H1 (cell line): ENCODE measurements around the gene PANX3. TPM values are rescaled to one million over a fixed set of nuclear protein-coding genes. Genes with fewer than 3 reads are reported as not detected.
A peak's percentile ranks its signal among the peaks of the same experiment; 100 is the strongest.

Experiments
- CTCF ChIA-PET: fragments of 300-600 bp; sonication (Branson Sonifier 250); formaldehyde crosslinking; loops from one replicate; lab custom pipeline; 2021; ENCODE audit not compliant: partially characterized antibody; lab: Charles Lee
- POLR2A ChIA-PET: fragments of 300-600 bp; sonication (Branson Sonifier 250); formaldehyde crosslinking; loops from one replicate; lab custom pipeline; 2021; ENCODE audit warnings: inconsistent platforms; ENCODE audit not compliant: partially characterized antibody; lab: Charles Lee
- DNase-seq, 2 experiments: peaks; one replicate each; pipeline versions ENCODE4 v3.0.0 to v3.0.0-alpha.2; 2010 to 2022; ENCODE audit warnings: low spot score in 2 of 2, low read depth in 1 of 2, mixed read lengths in 1 of 2
- FAIRE-seq: peaks from 2 replicates; lab custom pipeline; 2011; peaks lifted over from hg19 to GRCh38; lab: Jason Lieb, UNC
- H2AFZ ChIP-seq: 2 replicates; pipeline ENCODE4 v1.8.1; 2012; ENCODE audit warnings: low read length, inconsistent platforms
- H2AK5ac ChIP-seq: 2 replicates; pipeline ENCODE4 v1.6.1; 2013; ENCODE audit warnings: low read depth, low read length
- H2BK120ac ChIP-seq: replicated peaks from 2 replicates; pipeline ENCODE3; 2013; ENCODE audit warnings: low read depth, low read length, inconsistent platforms
- H2BK12ac ChIP-seq: 2 replicates; pipeline ENCODE4 v1.6.1; 2013; ENCODE audit warnings: low read depth, low read length
- H2BK15ac ChIP-seq: 2 replicates; pipeline ENCODE4 v1.6.1; 2013; ENCODE audit warnings: low read length
- H2BK20ac ChIP-seq: 2 replicates; pipeline ENCODE4 v1.6.1; 2013; ENCODE audit warnings: low read length
- H2BK5ac ChIP-seq: 2 replicates; pipeline ENCODE4 v1.6.1; 2013; ENCODE audit warnings: low read depth, low read length
- H3K14ac ChIP-seq: 2 replicates; pipeline ENCODE4 v1.6.1; 2013; ENCODE audit warnings: inconsistent platforms; ENCODE audit not compliant: insufficient read length
- H3K18ac ChIP-seq: 2 replicates; pipeline ENCODE4 v1.6.1; 2013; ENCODE audit warnings: low read length; ENCODE audit errors: extremely low read depth
- H3K23ac ChIP-seq: 2 replicates; pipeline ENCODE4 v1.6.1; 2013; ENCODE audit warnings: inconsistent platforms; ENCODE audit not compliant: insufficient read length
- H3K23me2 ChIP-seq: 2 replicates; pipeline ENCODE4 v1.6.1; 2013; ENCODE audit warnings: low read depth, low read length
- H3K27ac ChIP-seq: 2 replicates; pipeline ENCODE4 v1.6.1; 2011; ENCODE audit warnings: low read depth, low read length, inconsistent platforms
- H3K27me3 ChIP-seq, 4 experiments: replicated peaks in 1 of 4; 1 replicate in 1 of 4; 2 replicates in 3 of 4; pipeline versions ENCODE4 v1.6.1 to v1.8.1; 2011 to 2013; ENCODE audit warnings: low read length in 3 of 4, mild to moderate bottlenecking in 3 of 4, inconsistent platforms in 2 of 4, mixed read lengths in 2 of 4, moderate library complexity in 1 of 4; ENCODE audit not compliant: control insufficient read depth in 3 of 4, insufficient read depth in 3 of 4; ENCODE audit errors: extremely low read depth in 1 of 4
- H3K36me3 ChIP-seq, 4 experiments: 2 replicates each; pipeline versions ENCODE4 v1.6.1 to v1.8.1; 2011 to 2013; ENCODE audit warnings: mild to moderate bottlenecking in 4 of 4, low read length in 3 of 4, moderate library complexity in 2 of 4, control low read depth in 1 of 4, inconsistent platforms in 1 of 4; ENCODE audit not compliant: insufficient read depth in 4 of 4, control insufficient read depth in 2 of 4
- H3K4ac ChIP-seq: replicated peaks from 2 replicates; pipeline ENCODE3; 2013; ENCODE audit warnings: low read length, low read depth, mixed read lengths, inconsistent platforms; ENCODE audit not compliant: insufficient read length
- H3K4me1 ChIP-seq, 4 experiments: replicated peaks in 1 of 4; 1 replicate in 1 of 4; 2 replicates in 3 of 4; pipeline versions ENCODE4 v1.6.1 to v1.8.1; 2011 to 2013; ENCODE audit warnings: low read length in 3 of 4, inconsistent platforms in 2 of 4, mixed read lengths in 1 of 4; ENCODE audit not compliant: insufficient read depth in 4 of 4, control insufficient read depth in 3 of 4
- H3K4me2 ChIP-seq, 2 experiments: 2 replicates each; pipeline versions ENCODE4 v1.6.1 to v1.8.1; 2011 to 2013; ENCODE audit warnings: low read depth in 2 of 2, low read length in 2 of 2, control low read depth in 1 of 2, inconsistent platforms in 1 of 2, mild to moderate bottlenecking in 1 of 2; ENCODE audit not compliant: insufficient read depth in 1 of 2
- H3K4me3 ChIP-seq, 4 experiments: fragments of 200-600, 300-600 bp in 1 of 4; sonication (generic), shearing (Covaris generic), sonication (Bioruptor Twin) in 1 of 4; 2 replicates each; pipeline versions ENCODE4 v1.5.1 to v1.8.1; 2011 to 2016; ENCODE audit warnings: low read length in 4 of 4, low read depth in 3 of 4, control low read depth in 2 of 4, inconsistent platforms in 2 of 4, mild to moderate bottlenecking in 2 of 4, mixed read lengths in 1 of 4, moderate library complexity in 1 of 4; ENCODE audit not compliant: insufficient read depth in 2 of 4; ENCODE audit errors: extremely low read depth in 1 of 4
- H3K56ac ChIP-seq: replicated peaks from 2 replicates; pipeline ENCODE3; 2013; ENCODE audit warnings: low read depth, mild to moderate bottlenecking, mixed read lengths, low read length, inconsistent platforms; ENCODE audit not compliant: insufficient read length
- H3K79me1 ChIP-seq: 2 replicates; pipeline ENCODE4 v1.6.1; 2013; ENCODE audit warnings: low read depth, low read length, control low read depth
- H3K79me2 ChIP-seq, 2 experiments: 2 replicates each; pipeline versions ENCODE4 v1.6.1 to v1.8.1; 2012 to 2013; ENCODE audit warnings: low read length in 2 of 2, mild to moderate bottlenecking in 2 of 2, inconsistent platforms in 1 of 2; ENCODE audit not compliant: insufficient read depth in 2 of 2, control insufficient read depth in 1 of 2
- H3K9ac ChIP-seq, 4 experiments: replicated peaks in 1 of 4; 1 replicate in 1 of 4; 2 replicates in 3 of 4; pipeline versions ENCODE4 v1.6.1 to v1.8.1; 2011 to 2013; ENCODE audit warnings: low read depth in 3 of 4, low read length in 3 of 4, control low read depth in 2 of 4, mild to moderate bottlenecking in 2 of 4, moderate library complexity in 2 of 4, inconsistent platforms in 1 of 4; ENCODE audit errors: extremely low read depth in 1 of 4
- H3K9me3 ChIP-seq, 2 experiments: 2 replicates each; pipeline versions ENCODE4 v1.6.1 to v1.8.1; 2012 to 2013; ENCODE audit warnings: mild to moderate bottlenecking in 2 of 2, moderate library complexity in 2 of 2, control low read depth in 1 of 2, inconsistent platforms in 1 of 2, low read depth in 1 of 2, low read length in 1 of 2, mixed read lengths in 1 of 2; ENCODE audit not compliant: insufficient read depth in 2 of 2
- H4K20me1 ChIP-seq, 2 experiments: replicated peaks in 1 of 2; 2 replicates each; pipeline versions ENCODE3 to v1.8.1; 2011 to 2013; ENCODE audit warnings: inconsistent platforms in 2 of 2, low read length in 2 of 2, mild to moderate bottlenecking in 1 of 2; ENCODE audit not compliant: insufficient read depth in 2 of 2, control insufficient read depth in 1 of 2
- H4K5ac ChIP-seq: 2 replicates; pipeline ENCODE4 v1.6.1; 2013; ENCODE audit warnings: low read length, low read depth, mixed read lengths, inconsistent platforms; ENCODE audit not compliant: insufficient read length
- H4K8ac ChIP-seq: 2 replicates; pipeline ENCODE4 v1.8.0; 2013; ENCODE audit warnings: mild to moderate bottlenecking, moderate library complexity, low read length, inconsistent platforms; ENCODE audit not compliant: insufficient read depth; ENCODE audit errors: extremely low read depth
- H4K91ac ChIP-seq: replicated peaks from 2 replicates; pipeline ENCODE3; 2013; ENCODE audit warnings: low read length, mixed read lengths, inconsistent platforms; ENCODE audit not compliant: insufficient read length
- CTCF ChIP-seq, 3 experiments: IDR thresholded peaks; 1 replicate in 2 of 3; 2 replicates in 1 of 3; pipeline versions ENCODE4 v1.5.1 to v1.6.1; 2011; ENCODE audit warnings: low read length in 3 of 3, mild to moderate bottlenecking in 3 of 3, inconsistent platforms in 2 of 3, low read depth in 1 of 3, moderate library complexity in 1 of 3; ENCODE audit not compliant: insufficient read depth in 1 of 3; ENCODE audit errors: control extremely low read depth in 1 of 3
- RAD21 ChIP-seq, 2 experiments: IDR thresholded peaks in 1 of 2; conservative IDR thresholded peaks in 1 of 2; 2 replicates each; pipeline ENCODE4 v1.6.1; 2011; ENCODE audit warnings: low read depth in 2 of 2, low read length in 2 of 2, improper control_type of control experiment in 1 of 2, inconsistent platforms in 1 of 2, mild to moderate bottlenecking in 1 of 2, moderate library complexity in 1 of 2
- RBBP5 ChIP-seq: IDR thresholded peaks from 2 replicates; pipeline ENCODE4 v1.7.1; 2012; ENCODE audit warnings: low read depth, mild to moderate bottlenecking, inconsistent platforms, low read length, moderate library complexity, borderline replicate concordance
- RNF2 ChIP-seq: fragments of 200-900, 300-1000 bp; sonication (generic); IDR thresholded peaks from 2 replicates; pipeline ENCODE4 v1.7.1; 2016; ENCODE audit warnings: borderline replicate concordance, low read depth, mild to moderate bottlenecking, antibody characterized with exemption, low read length; ENCODE audit not compliant: poor library complexity, severe bottlenecking; ENCODE audit errors: missing control alignments
- TAF1 ChIP-seq: IDR thresholded peaks from 2 replicates; pipeline ENCODE4 v1.6.1; 2011; ENCODE audit warnings: mild to moderate bottlenecking, low read depth, low read length
- WGBS, 2 experiments: shearing (Covaris generic) in 1 of 2; methylation state at CpG; one replicate each; pipeline versions ENCODE4 v1.1.6 to v1.1.7; 2013 to 2015; ENCODE audit warnings: low lambda C conversion rate in 2 of 2, mixed read lengths in 2 of 2, inconsistent platforms in 1 of 2, low coverage in 1 of 2, missing lambda C conversion rate in 1 of 2; ENCODE audit not compliant: insufficient replicate concordance in 2 of 2, insufficient coverage in 1 of 2, insufficient read length in 1 of 2; ENCODE audit errors: extremely low coverage in 1 of 2, missing lambda C conversion rate in 1 of 2; 5-methylcytosine and 5-hydroxymethylcytosine counted together
- polyA plus RNA-seq, 7 experiments: library from polyadenylated mRNA; depleted of rRNA in 3 of 7; stranded (reverse) in 5 of 7; unstranded in 2 of 7; fragments of >200 nt in 5 of 7; fragments of 200-250 nt in 2 of 7; gene quantifications; 1 replicate in 5 of 7; 2 replicates in 1 of 7; 4 replicates in 1 of 7; pipeline versions ENCODE4 v1.2.1 to v1.2.3, GENCODE V29; 2011 to 2013; ENCODE audit warnings: missing spikeins in 2 of 7, mixed read lengths in 2 of 7
- total RNA-seq: library from RNA; stranded (reverse); fragmentation: NEBNext Ultra II Directional; extraction: Animal tissue kit (Norgen Biotek cat#: 25700); gene quantifications from 2 replicates; pipeline ENCODE4 v1.2.1, GENCODE V29; 2021

The PANX3 gene
- total and polyA plus RNA-seq, 2 of the 8 experiments (the other 6 are each of a cell fraction or from before 2014, with no cell fraction given), result not detected

- H3K36me3 ChIP-seq, result peaks cover 0 to 10% (median 0%) of the 10 kb centered on the region in 4 experiments; a peak in 4 of 8 replicates
- no peak overlapping the region for H3K18ac ChIP-seq
- no peak for FAIRE-seq
- H2AFZ ChIP-seq, result no peak overlapping the region
- H4K8ac ChIP-seq, result no peak overlapping the region
- H2BK5ac ChIP-seq, result peak overlapping the region; percentile 21; the same call in 1 of the 2 replicates
- no peaks in the 10 kb centered on the region; the same call in 1 of the 2 replicates for H3K23me2 ChIP-seq
- no peak overlapping the region for H3K56ac ChIP-seq
- no peaks in the 10 kb centered on the region for H3K79me2 ChIP-seq
- no peak overlapping the region for H4K5ac ChIP-seq
- H2BK120ac ChIP-seq, result no peak overlapping the region
- H2AK5ac ChIP-seq, result no peak overlapping the region; the same call in 1 of the 2 replicates
- H2BK15ac ChIP-seq, result no peak overlapping the region
- no peaks in the 10 kb centered on the region for H3K9me3 ChIP-seq
- peak overlapping the region; percentile 10; the same call in 1 of the 2 replicates for H2BK12ac ChIP-seq
- H3K27me3 ChIP-seq, result no peaks in the 10 kb centered on the region
- 84% methylated on average over 5 of the region's 5 CpGs; no CpG with 5 or more reads in 1 of the 2 experiments for WGBS, 2 experiments
- TF ChIP-seq RBBP5 (no peak), CTCF (IDR thresholded peaks at IDR 0.05; ENCODE audit: control extremely low read depth in 1 of 3, insufficient read depth in 1 of 3, low read depth in 1 of 3, low read length in 3 of 3) (peak in 2 of 3 experiments; percentile 20 to 48; a peak in 3 of 4 replicates), RAD21 (IDR thresholded peaks at IDR 0.05 in 1 of 2, conservative IDR thresholded peaks at IDR 0.05 in 1 of 2; ENCODE audit: low read depth in 2 of 2, low read length in 2 of 2) (peak; percentile 42 to 51; a peak in 2 of 4 replicates), TAF1 (0 out of 2 replicates have a peak, but pooled peaks have one; percentile 47), RNF2 (no peak)
- no peak overlapping the region for H3K4me3 ChIP-seq
- peaks cover 0 to 6% (median 2%) of the 10 kb centered on the region in 4 experiments; a peak in 3 of 7 replicates for H3K4me1 ChIP-seq
- no peak overlapping the region for H3K4ac ChIP-seq
- DNase-seq, result peak in 1 of 2 experiments; percentile 49
- H3K27ac ChIP-seq, result no peak overlapping the region
- no peak overlapping the region for H2BK20ac ChIP-seq
- no peaks in the 10 kb centered on the region for H3K79me1 ChIP-seq
- no peak overlapping the region for H3K9ac ChIP-seq
- no peak overlapping the region for H3K23ac ChIP-seq
- ChIA-PET POLR2A (interaction anchor here (0.7 to 1.6 kb wide), 2 partner anchors 10 to 21 kb away, joined by 3 to 4 read pairs; no protein-coding TSS in a partner anchor), CTCF (interaction anchor here (1.0 to 8.6 kb wide), 8 partner anchors 55 to 242 kb away, joined by 3 to 69 read pairs (median 3); partner anchors contain the start of genes ESAM and OR8B3)
- no peak overlapping the region for H3K4me2 ChIP-seq
- peak overlapping the region; percentile 38 for H4K91ac ChIP-seq
- H4K20me1 ChIP-seq, result no peaks in the 10 kb centered on the region
- H3K14ac ChIP-seq, result no peak overlapping the region
These were observed 29.4 kb downstream of the PANX3 start for GRCh38 chr11:124640666-124641065.
